ENCODE measurements around the gene LCN6. TPM values are rescaled to one million over a fixed set of nuclear protein-coding genes. Genes with fewer than 3 reads are reported as not detected.

LCN6 gene
- total and polyA plus RNA-seq, 2 of the 13 experiments (the other 11 are each of a cell fraction or from before 2014, with no cell fraction given): not detected

- H3K79me2 ChIP-seq (ENCODE audit: insufficient read depth, low read length): no peaks in the 10 kb centered on the region
- CTCF ChIA-PET (ENCODE audit: low intra/inter-chr PET ratio, low total read pairs): no interaction called here
- no peaks in the 10 kb centered on the region for H3K9me3 ChIP-seq (ENCODE audit: low read length)
- DNase-seq (ENCODE audit: low spot score) (no peak), ATAC-seq (no peak), FAIRE-seq (no peak)
- no peak overlapping the region for H3K27ac ChIP-seq (ENCODE audit: extremely low read length, insufficient read depth, low read length)
- H3K4me1 ChIP-seq (ENCODE audit: insufficient read depth, low read length): peaks cover 22% of the 10 kb centered on the region
- no peaks in the 10 kb centered on the region for H3K36me3 ChIP-seq (replicated peaks in 1 of 2; ENCODE audit: control insufficient read depth in 1 of 2, insufficient read depth in 2 of 2, low read length in 2 of 2)
- H3K4me2 ChIP-seq (ENCODE audit: low read depth, low read length): no peak overlapping the region
- WGBS (ENCODE audit: low lambda C conversion rate): 74% methylated on average over 9 of the region's 17 CpGs
- BruUV-seq (replicated peaks): no TSS peak
- H3K4me3 ChIP-seq (replicated peaks in 1 of 3; ENCODE audit: insufficient read depth in 1 of 3, low read depth in 2 of 3, low read length in 3 of 3): peak overlapping the region in 1 of 3 experiments; percentile 66; a peak in 1 of 6 replicates
- POLR2A ChIA-PET: interaction anchor here (3.8 kb wide), 1 partner anchor 14 kb away, joined by 17 read pairs; no protein-coding TSS in a partner anchor
- H3K27me3 ChIP-seq (ENCODE audit: control insufficient read depth in 1 of 2, insufficient read depth in 2 of 2, low read length in 2 of 2): peaks cover 4 to 30% of the 10 kb centered on the region in 2 experiments; a peak in 3 of 5 replicates
- H4K20me1 ChIP-seq (ENCODE audit: insufficient read depth, low read length): no peaks in the 10 kb centered on the region
- in situ Hi-C loops (cut with HindIII; ENCODE audit: extremely low pct_ligation_motif_present, low pct_unique_long_range_greater_than_20kb) (no loop called here), intact Hi-C loops (cut with micrococcal nuclease; ENCODE audit: unreplicated experiment) (no loop called here)
- H3K9ac ChIP-seq (ENCODE audit: insufficient read depth, low read depth, low read length): no peak overlapping the region
- TF ChIP-seq PREB (CRISPR knock-in tag; IDR thresholded peaks at IDR 0.05): no peak
- TF ChIP-seq ZNF121 (CRISPR knock-in tag; IDR thresholded peaks at IDR 0.05): peak; percentile 81
- H2AFZ ChIP-seq (ENCODE audit: low read length): no peak overlapping the region
These were observed 34.0 kb downstream of the LCN6 start for GRCh38 chr9:136714096-136714892.

- peaks cover 4 to 36% of the 10 kb centered on the region in 2 experiments; a peak in 3 of 5 replicates for H3K27me3 ChIP-seq (ENCODE audit: control insufficient read depth in 1 of 2, insufficient read depth in 2 of 2, low read length in 2 of 2)
- H2AFZ ChIP-seq (ENCODE audit: low read length): no peak overlapping the region
- FAIRE-seq: no peak
- H3K36me3 ChIP-seq (replicated peaks in 1 of 2; ENCODE audit: control insufficient read depth in 1 of 2, insufficient read depth in 2 of 2, low read length in 2 of 2): no peaks in the 10 kb centered on the region
- POLR2A ChIA-PET: interaction anchor here (0.6 to 3.8 kb wide), 2 partner anchors 15 to 806 kb away, joined by 5 to 17 read pairs; partner anchors contain the start of gene CAMSAP1
- H3K27ac ChIP-seq (ENCODE audit: extremely low read length, insufficient read depth, low read length): no peak overlapping the region
- no peaks in the 10 kb centered on the region for H3K9me3 ChIP-seq (ENCODE audit: low read length)
- ATAC-seq: no peak
- intact Hi-C loops (cut with micrococcal nuclease; ENCODE audit: unreplicated experiment): no loop called here
- H3K79me2 ChIP-seq (ENCODE audit: insufficient read depth, low read length): no peaks in the 10 kb centered on the region
- DNase-seq (ENCODE audit: low spot score): no peak
- H3K4me2 ChIP-seq (ENCODE audit: low read depth, low read length): peak overlapping the region; percentile 65
- H3K4me3 ChIP-seq (replicated peaks in 1 of 3; ENCODE audit: insufficient read depth in 1 of 3, low read depth in 2 of 3, low read length in 3 of 3): peak overlapping the region in 2 of 3 experiments; percentile 54 to 66; a peak in 2 of 6 replicates
- H3K9ac ChIP-seq (ENCODE audit: insufficient read depth, low read depth, low read length): no peak overlapping the region
- CTCF ChIA-PET (ENCODE audit: low intra/inter-chr PET ratio, low total read pairs): no interaction called here
- WGBS (ENCODE audit: low lambda C conversion rate): no CpG with 5 or more reads among the region's 8 CpGs
- in situ Hi-C loops (cut with HindIII; ENCODE audit: extremely low pct_ligation_motif_present, low pct_unique_long_range_greater_than_20kb): no loop called here
- TF ChIP-seq CERS6 (CRISPR knock-in tag; IDR thresholded peaks at IDR 0.05) (no peak), MYC (CRISPR knock-in tag; IDR thresholded peaks at IDR 0.05; ENCODE audit: borderline replicate concordance) (no peak), SMYD3 (CRISPR knock-in tag; IDR thresholded peaks at IDR 0.05) (no peak), HIVEP1 (CRISPR knock-in tag; IDR thresholded peaks at IDR 0.05) (no peak), GRHL1 (CRISPR knock-in tag; conservative IDR thresholded peaks at IDR 0.05) (no peak), FOSL1 (CRISPR knock-in tag; IDR thresholded peaks at IDR 0.05; ENCODE audit: borderline replicate concordance) (no peak)
- H4K20me1 ChIP-seq (ENCODE audit: insufficient read depth, low read length): no peaks in the 10 kb centered on the region
- peaks cover 22% of the 10 kb centered on the region for H3K4me1 ChIP-seq (ENCODE audit: insufficient read depth, low read length)
- BruUV-seq (replicated peaks): no TSS peak
These were observed 34.8 kb downstream of the LCN6 start for GRCh38 chr9:136713550-136713949.
